Stomach (tissue), 9 donors: ENCODE measurements around the gene SETD9. TPM values are rescaled to one million over a fixed set of nuclear protein-coding genes. Genes with fewer than 3 reads are reported as not detected.

Source experiments
- DNase-seq, 2 donors: peaks; one replicate each; pipeline versions ENCODE4 v3.0.0 to v3.0.0-alpha.2; 2013 to 2019
- H3K27ac ChIP-seq, 5 donors: fragments of 200-600 bp in 4 of 5; sonication (generic) in 4 of 5; one replicate each; pipeline ENCODE4 v1.5.1; 2013 to 2019; ENCODE audit warnings: mild to moderate bottlenecking in 1 of 5, moderate library complexity in 1 of 5
- H3K27me3 ChIP-seq, 3 donors: fragments of 200-600 bp; sonication (generic); one replicate each; pipeline ENCODE4 v1.5.1; 2017 to 2019; ENCODE audit warnings: mixed run types in 1 of 3
- H3K36me3 ChIP-seq, 4 donors: fragments of 200-600 bp; sonication (generic); 1 replicate in 3 of 4; 2 replicates in 1 of 4; pipeline ENCODE4 v1.5.1; 2016 to 2019
- H3K4me1 ChIP-seq, 4 donors: fragments of 200-600 bp; sonication (generic); one replicate each; pipeline ENCODE4 v1.5.1; 2016 to 2019
- H3K4me3 ChIP-seq, 4 donors: fragments of 200-600 bp; sonication (generic) in 3 of 4; one replicate each; pipeline ENCODE4 v1.5.1; 2016 to 2019; ENCODE audit warnings: mild to moderate bottlenecking in 1 of 4
- H3K9me3 ChIP-seq, 4 donors: fragments of 200-600 bp; sonication (generic); one replicate each; pipeline ENCODE4 v1.5.1; 2016 to 2019
- EP300 ChIP-seq: sonication (generic); formaldehyde crosslinking; IDR thresholded peaks from one replicate; pipeline ENCODE4 v1.6.1; 2017; ENCODE audit warnings: antibody characterized with exemption
- POLR2A ChIP-seq, 4 donors: fragments of 450-650 bp; IDR thresholded peaks; one replicate each; pipeline ENCODE4 v1.6.1; 2016; ENCODE audit warnings: antibody characterized with exemption in 4 of 4, control low read depth in 2 of 4, mild to moderate bottlenecking in 1 of 4, moderate library complexity in 1 of 4
- POLR2AphosphoS5 ChIP-seq, 3 donors: sonication (generic); formaldehyde crosslinking; IDR thresholded peaks; one replicate each; pipeline ENCODE4 v1.6.1; 2016; ENCODE audit warnings: antibody characterized with exemption in 3 of 3
- whole genome bisulfite sequencing, 5 donors: extraction: QIAGEN DNeasy Blood & Tissue Kit in 3 of 5; methylation state at CpG; one replicate each; pipeline versions ENCODE4 v1.1.5 to v1.1.7; 2013 to 2018; 5-methylcytosine and 5-hydroxymethylcytosine counted together
- intact Hi-C: fragments of 100-400 bp; cut with DNase I; formaldehyde crosslinking; loops from one replicate; pipeline ENCODE4 v1.15.1; 2023; ENCODE audit warnings: low total_unique reads
- polyA plus RNA-seq, 3 donors: library from polyadenylated mRNA; stranded (reverse); fragments of 200-250 nt; gene quantifications; one replicate each; pipeline ENCODE4 v1.2.3, GENCODE V29; 2013
- total RNA-seq, 5 donors: library from RNA; depleted of rRNA; stranded (reverse); fragments of >200 nt; gene quantifications; one replicate each; pipeline versions ENCODE4 v1.1.0 to v1.2.3, GENCODE V29; 2014 to 2016
- TF ChIP-seq, protein P1 (sequence below), 7 experiments: fragments of 450-650 bp in 4 of 7; fragments of 200-600 bp in 3 of 7; sonication (generic) in 3 of 7; IDR thresholded peaks; one replicate each; pipeline ENCODE4 v1.5.1; 2016 to 2019; ENCODE audit warnings: antibody characterized with exemption in 7 of 7, control low read depth in 2 of 7, mild to moderate bottlenecking in 1 of 7
- donor health status: healthy with polysubstance abuse.
- donor health status: Bipolar disorder and iron deficiency.
- donor health status: healthy.

SETD9 gene
- total and polyA plus RNA-seq, 8 donors: 1.0 to 46.7 (median 9.4) TPM; not detected in 1

DNA sequence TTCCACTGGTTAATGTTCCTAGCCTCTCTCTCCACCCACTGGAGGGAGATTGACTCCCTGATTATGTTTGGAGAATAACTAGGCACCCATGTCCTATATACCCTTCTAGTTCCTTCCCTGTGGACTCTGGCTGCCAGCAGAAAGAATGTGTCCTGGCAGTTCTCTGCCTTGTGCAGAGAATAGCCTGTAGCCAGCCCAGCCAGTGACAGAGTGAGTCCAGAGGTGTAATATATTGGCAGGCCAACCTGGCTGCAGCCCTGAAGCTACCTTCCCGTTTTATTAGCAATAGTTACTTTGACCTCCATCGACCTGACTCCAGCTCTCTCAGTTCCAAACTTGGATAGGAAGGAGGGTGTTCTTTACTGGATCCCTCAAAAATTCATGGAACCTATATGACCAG, 8.1 kb downstream of the SETD9 start:
- Histone ChIP-seq H3K9me3 (no peaks in the 10 kb centered on the region), H3K4me3 (no peak overlapping the region), H3K27me3 (no peaks in the 10 kb centered on the region), H3K4me1 (peaks cover 0 to 7% (median 3%) of the 10 kb centered on the region in 4 donors), H3K27ac (no peak overlapping the region), H3K36me3 (peaks cover 4 to 20% (median 12%) of the 10 kb centered on the region in 4 donors)
- DNase-seq: no peak
- TF ChIP-seq POLR2A (IDR thresholded peaks at IDR 0.05): no peak
- intact Hi-C loops: no loop called here
- WGBS, 5 donors: 50 to 64% (median 55%) methylated on average over 2 of the region's 2 CpGs

DNA sequence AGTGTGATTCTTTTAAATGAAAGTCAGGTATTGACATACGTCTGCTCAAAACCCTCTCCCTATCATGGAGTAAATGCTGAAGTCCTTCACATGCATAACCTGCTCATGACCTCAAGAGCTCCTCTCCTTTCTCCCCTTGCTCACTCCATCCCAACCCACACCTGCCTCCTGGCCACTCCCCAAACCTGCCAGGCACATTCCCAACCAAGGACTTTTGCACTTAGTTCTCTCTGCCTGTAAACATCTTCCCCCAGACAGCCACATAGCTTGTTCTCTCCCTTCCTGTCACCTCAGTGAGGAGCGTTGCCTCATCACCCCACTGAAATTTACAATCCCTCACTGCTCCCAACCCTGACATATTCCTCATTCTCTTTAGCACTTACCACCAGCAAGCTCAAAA, 8.7 kb downstream of the SETD9 start:
- Histone ChIP-seq H3K9me3 (no peaks in the 10 kb centered on the region), H3K36me3 (peaks cover 9 to 25% (median 17%) of the 10 kb centered on the region in 4 donors), H3K27ac (no peak overlapping the region), H3K4me3 (no peak overlapping the region), H3K4me1 (peaks cover 0 to 7% (median 3%) of the 10 kb centered on the region in 4 donors), H3K27me3 (no peaks in the 10 kb centered on the region)
- intact Hi-C loops: no loop called here
- WGBS, 5 donors: 56 to 77% (median 65%) methylated on average over 2 of the region's 2 CpGs
- no peak for DNase-seq
- TF ChIP-seq POLR2AphosphoS5 (IDR thresholded peaks at IDR 0.05) (no peak), EP300 (no peak), POLR2A (IDR thresholded peaks at IDR 0.05) (no peak)
- TF ChIP-seq, protein P1, sequence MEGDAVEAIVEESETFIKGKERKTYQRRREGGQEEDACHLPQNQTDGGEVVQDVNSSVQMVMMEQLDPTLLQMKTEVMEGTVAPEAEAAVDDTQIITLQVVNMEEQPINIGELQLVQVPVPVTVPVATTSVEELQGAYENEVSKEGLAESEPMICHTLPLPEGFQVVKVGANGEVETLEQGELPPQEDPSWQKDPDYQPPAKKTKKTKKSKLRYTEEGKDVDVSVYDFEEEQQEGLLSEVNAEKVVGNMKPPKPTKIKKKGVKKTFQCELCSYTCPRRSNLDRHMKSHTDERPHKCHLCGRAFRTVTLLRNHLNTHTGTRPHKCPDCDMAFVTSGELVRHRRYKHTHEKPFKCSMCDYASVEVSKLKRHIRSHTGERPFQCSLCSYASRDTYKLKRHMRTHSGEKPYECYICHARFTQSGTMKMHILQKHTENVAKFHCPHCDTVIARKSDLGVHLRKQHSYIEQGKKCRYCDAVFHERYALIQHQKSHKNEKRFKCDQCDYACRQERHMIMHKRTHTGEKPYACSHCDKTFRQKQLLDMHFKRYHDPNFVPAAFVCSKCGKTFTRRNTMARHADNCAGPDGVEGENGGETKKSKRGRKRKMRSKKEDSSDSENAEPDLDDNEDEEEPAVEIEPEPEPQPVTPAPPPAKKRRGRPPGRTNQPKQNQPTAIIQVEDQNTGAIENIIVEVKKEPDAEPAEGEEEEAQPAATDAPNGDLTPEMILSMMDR (IDR thresholded peaks at IDR 0.05): no peak

DNA sequence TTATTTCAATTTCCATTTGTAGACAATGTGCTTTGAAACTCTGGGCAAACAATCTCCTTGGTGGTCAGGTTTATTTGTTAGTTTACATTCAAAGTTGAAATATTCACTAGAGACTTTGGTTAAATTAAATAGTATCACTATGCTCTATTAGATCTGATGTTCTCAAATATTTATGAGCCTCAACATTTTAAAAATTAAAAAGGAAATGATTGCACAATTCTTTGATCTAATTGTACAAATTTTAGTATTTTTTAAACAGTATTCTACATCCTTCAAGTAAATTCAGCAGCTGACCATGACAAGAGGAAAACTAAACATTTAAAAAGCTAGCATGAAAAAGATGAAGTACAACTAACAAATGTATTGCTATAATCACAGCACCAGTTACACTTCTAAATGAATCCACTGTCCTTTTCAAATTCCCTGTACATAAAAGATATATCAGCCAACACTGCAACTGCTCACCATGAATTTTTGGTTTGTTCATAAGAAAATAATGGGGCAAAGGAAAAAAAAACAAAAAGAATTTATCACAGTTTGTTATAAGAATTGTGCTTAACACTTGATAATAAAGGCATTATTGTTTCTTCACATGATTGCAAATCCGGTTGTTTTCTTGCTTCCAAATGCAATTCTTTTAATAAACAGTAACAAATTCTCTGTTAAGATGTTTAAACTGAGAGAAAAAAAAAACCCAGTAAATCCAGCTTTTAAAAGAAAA, 10.7 kb downstream of the SETD9 start:
- DNase-seq: no peak
- H3K4me1 ChIP-seq: peaks cover 0 to 7% (median 3%) of the 10 kb centered on the region in 4 donors
- intact Hi-C loops: no loop called here
- 43 to 82% (median 53%) methylated on average over 1 of the region's 1 CpG for whole genome bisulfite sequencing, 5 donors
- H3K9me3 ChIP-seq: no peaks in the 10 kb centered on the region
- H3K4me3 ChIP-seq: no peak overlapping the region
- H3K27ac ChIP-seq: no peak overlapping the region
- peaks cover 17 to 46% (median 38%) of the 10 kb centered on the region in 4 donors for H3K36me3 ChIP-seq
- H3K27me3 ChIP-seq: no peaks in the 10 kb centered on the region
- TF ChIP-seq, protein P1 (IDR thresholded peaks at IDR 0.05): no peak

DNA sequence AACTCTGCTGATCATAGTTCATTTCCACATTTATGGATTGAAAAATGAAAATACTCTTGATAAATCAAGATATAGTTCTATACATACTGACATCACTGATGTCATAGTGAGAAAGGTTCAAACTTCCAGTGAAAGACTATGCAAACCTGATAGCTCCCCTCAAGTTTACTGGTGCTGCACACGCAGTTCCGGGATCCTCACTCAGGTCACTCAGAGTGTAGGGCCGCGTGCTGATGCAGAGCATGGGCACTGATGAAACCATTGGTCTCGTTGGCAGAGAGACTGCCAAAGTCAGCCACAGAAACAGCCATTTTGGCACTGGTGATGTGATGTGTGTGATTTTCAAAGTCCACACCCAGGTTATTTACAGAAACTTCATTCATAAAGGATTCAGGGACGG, 13.5 kb downstream of the SETD9 start:
- Histone ChIP-seq H3K27me3 (no peaks in the 10 kb centered on the region), H3K27ac (no peak overlapping the region), H3K9me3 (no peaks in the 10 kb centered on the region), H3K36me3 (peaks cover 22 to 67% (median 63%) of the 10 kb centered on the region in 4 donors), H3K4me3 (no peak overlapping the region), H3K4me1 (peaks cover 0 to 7% (median 0%) of the 10 kb centered on the region in 4 donors)
- TF ChIP-seq EP300 (no peak), POLR2A (IDR thresholded peaks at IDR 0.05) (no peak), POLR2AphosphoS5 (IDR thresholded peaks at IDR 0.05) (no peak)
- TF ChIP-seq, protein P1 (IDR thresholded peaks at IDR 0.05): no peak
- WGBS, 5 donors: 95 to 98% (median 97%) methylated on average over 6 of the region's 6 CpGs
- intact Hi-C loops: no loop called here
- no peak for DNase-seq

DNA sequence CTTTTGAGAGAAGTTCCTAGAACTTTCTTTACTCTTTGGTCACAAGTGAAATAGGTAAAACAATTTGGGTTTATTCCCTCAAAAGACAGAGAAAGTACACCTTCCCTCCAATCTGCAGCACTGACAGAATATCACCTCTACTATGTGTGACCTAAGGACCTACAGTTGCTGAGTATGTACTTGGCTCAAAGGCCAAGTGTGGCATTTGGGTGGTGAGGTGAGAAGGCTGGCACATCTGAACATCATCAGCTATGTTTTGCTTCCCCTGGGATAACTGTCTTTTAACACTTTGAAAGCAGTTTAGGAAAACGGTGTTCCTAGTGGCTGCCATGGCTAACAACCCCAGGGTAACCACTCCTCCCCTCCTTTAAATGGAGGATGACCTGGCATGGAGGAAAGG, 24.9 kb downstream of the SETD9 start:
- Histone ChIP-seq H3K4me3 (no peak overlapping the region), H3K27me3 (no peaks in the 10 kb centered on the region), H3K9me3 (no peaks in the 10 kb centered on the region), H3K4me1 (no peaks in the 10 kb centered on the region), H3K27ac (no peak overlapping the region), H3K36me3 (peaks cover 58 to 100% (median 98%) of the 10 kb centered on the region in 4 donors)
- 60 to 93% (median 88%) methylated on average over 1 of the region's 1 CpG for WGBS, 5 donors
- TF ChIP-seq POLR2AphosphoS5 (IDR thresholded peaks at IDR 0.05): no peak
- TF ChIP-seq, protein P1 (IDR thresholded peaks at IDR 0.05): no peak
- TF ChIP-seq EP300: no peak
- no peak for TF ChIP-seq POLR2A (IDR thresholded peaks at IDR 0.05)
- intact Hi-C loops: no loop called here
- no peak for DNase-seq
